GM18873 (cell line): ENCODE data around the gene ADAM23.

ENCODE experiments used
- ATAC-seq: cut with Tn5 transposase; IDR thresholded peaks from one replicate; pipeline ENCODE4 v1.9.1; 2021; ENCODE audit warnings: mild to moderate bottlenecking, moderate library complexity, moderate number of reproducible peaks; ENCODE audit not compliant: unreplicated experiment, low FRiP score

ADAM23 gene

DNA sequence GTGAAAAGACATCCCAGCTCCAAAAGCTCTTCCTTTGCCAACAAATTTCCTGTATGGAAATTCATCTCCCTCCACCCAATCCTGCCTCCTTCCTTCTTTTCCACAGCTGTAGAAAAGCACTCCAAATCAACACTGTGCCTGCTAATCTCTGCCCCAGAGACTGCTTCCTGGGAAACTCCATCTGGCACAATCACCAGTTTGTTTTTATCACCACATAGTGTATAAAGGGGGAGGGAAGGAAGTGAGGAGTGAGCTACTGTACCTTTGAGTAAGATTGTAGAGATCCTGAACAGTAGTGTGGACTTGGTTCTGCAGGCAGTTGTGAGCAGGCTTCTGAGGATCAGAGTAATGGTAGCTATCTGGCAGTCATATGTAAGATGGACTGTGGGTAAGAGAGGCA lies 184.3 kb downstream of the ADAM23 start:
- ATAC-seq = no peak

GRCh38 chr2:206631340-206631739 lies 188.0 kb downstream of the ADAM23 start:
- no peak for ATAC-seq

- ATAC-seq = no peak
Observed at GRCh38 chr2:206635015-206635414, 191.7 kb downstream of the ADAM23 start.

- no peak for ATAC-seq
Observed at GRCh38 chr2:206639636-206640035, 196.3 kb downstream of the ADAM23 start.

- no peak for ATAC-seq
Observed at GRCh38 chr2:206641226-206641625, 197.9 kb downstream of the ADAM23 start.

DNA sequence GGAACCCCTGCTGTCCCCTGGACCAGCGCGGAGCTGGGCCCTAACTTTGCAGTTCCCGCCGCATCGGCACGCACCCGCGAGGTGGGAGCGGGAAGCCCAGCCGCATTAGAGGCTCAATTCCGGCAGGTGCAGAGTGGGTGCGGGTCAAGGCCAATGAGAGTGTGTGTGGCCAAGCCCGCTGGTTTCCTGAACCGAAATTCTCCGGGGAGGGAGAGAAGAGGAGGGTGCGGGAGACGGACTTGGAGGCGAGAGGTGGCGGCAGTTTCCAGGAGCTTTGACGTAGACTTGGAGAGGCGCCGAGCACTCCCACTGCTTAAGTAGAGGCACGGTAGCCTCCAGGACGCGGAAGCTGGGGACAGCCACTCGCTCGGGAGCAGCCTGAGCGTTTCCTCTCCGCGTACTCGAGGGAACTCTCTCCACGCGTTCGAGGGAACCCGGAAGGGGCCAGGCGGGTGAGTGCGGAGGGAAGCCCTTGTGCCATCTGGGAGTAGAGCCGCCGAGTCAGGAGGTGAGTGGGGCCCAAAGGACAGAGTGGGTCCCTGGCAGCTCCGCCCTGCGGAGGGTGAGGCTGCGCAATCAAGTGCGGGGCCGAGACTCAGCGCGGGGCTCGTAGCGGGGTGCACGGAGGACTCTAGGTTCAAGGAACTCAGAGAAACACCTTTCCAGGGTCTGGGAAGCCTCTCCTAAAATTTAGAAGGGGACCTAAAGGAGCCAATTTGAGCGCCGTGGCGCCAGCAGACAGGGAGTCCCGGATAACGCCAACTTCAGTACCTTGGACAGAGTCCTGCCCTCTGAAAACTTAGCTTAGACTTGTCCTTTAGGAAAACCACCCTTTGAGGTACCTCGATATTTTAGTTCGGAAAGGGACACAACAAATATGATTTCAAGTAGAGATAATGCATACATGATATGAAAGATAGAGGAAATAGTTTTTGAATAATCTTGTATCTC lies 199.0 kb downstream of the ADAM23 start, which contains the start of gene FAM237A:
FAM237A (plus strand) TSS at position 413 of the 951 bp plus-strand sequence. CDS start 1,750 bp downstream, outside the sequence.
- no peak for ATAC-seq

- no peak for ATAC-seq
Observed at GRCh38 chr2:206647985-206648384, 204.7 kb downstream of the ADAM23 start.

- ATAC-seq = no peak
Observed at GRCh38 chr2:206657087-206657486, 213.8 kb downstream of the ADAM23 start.

DNA sequence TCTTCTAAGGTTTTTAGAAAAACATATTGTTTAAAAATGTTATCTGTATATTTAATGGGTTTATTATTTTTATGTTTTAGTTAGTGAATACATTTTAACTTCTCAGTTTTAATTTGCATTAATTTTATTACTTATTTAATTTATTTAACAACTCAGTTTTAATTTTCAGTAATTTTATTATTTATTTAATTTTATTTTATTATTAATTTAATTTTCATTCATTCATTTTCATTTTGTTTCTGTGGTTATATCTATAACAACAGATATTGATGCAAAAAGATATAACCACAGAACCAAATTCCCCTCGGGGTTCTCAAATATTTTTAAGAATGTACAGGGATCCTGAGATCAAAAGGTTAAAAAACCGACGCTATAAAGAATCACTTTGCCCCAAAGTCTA lies 221.9 kb downstream of the ADAM23 start:
- no peak for ATAC-seq
